Measurements from ENCODE around the gene SUCLG2. TPM values are rescaled to one million over a fixed set of nuclear protein-coding genes. Genes with fewer than 3 reads are reported as not detected.

Gene SUCLG2
- total and polyA plus RNA-seq, 9 of the 15 experiments (the other 6 are each of a cell fraction or from before 2014, with no cell fraction given): 10.1 to 41.4 (median 29.0) TPM

DNA sequence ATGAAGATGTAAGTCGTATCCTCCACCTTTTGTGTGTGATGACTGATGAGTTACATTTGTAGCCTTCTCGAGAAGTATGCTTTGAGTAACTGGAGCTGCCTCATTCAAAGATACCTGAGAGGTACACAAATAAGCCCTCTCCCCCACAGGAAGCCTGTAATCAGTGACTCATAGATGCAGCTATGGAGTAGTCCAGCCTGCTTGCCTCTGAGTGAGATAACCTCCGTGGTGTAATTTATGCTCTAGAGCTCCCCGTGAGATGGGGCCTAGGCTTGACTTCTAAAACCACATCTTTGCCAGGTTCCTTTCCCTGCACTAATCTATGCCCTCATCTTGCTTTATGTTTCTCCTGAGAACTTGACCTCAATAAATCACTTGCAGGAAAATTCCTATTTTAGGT lies 291.7 kb downstream of the SUCLG2 start (continued):
- TF ChIP-seq BRF1 (IDR thresholded peaks at IDR 0.05; ENCODE audit: borderline replicate concordance, extremely low read depth, insufficient read length) (no peak), E2F3 (CRISPR knock-in tag; IDR thresholded peaks at IDR 0.05) (no peak), ZFP1 (CRISPR knock-in tag; IDR thresholded peaks at IDR 0.05) (no peak), MAZ (CRISPR knock-in tag; conservative IDR thresholded peaks at IDR 0.05 in 1 of 2, IDR thresholded peaks at IDR 0.05 in 1 of 2) (no peak), EP300 (IDR thresholded peaks at IDR 0.05; ENCODE audit: low read length) (peak; percentile 55; the same call in 1 of the 2 replicates), ZNF695 (CRISPR knock-in tag; IDR thresholded peaks at IDR 0.05) (no peak), RNF2 (IDR thresholded peaks at IDR 0.05) (0 out of 2 replicates have a peak, but pooled peaks have one; percentile 35), NFIC (IDR thresholded peaks at IDR 0.05) (0 out of 2 replicates have a peak, but pooled peaks have one; percentile 45)
- TF ChIP-seq, protein P1, sequence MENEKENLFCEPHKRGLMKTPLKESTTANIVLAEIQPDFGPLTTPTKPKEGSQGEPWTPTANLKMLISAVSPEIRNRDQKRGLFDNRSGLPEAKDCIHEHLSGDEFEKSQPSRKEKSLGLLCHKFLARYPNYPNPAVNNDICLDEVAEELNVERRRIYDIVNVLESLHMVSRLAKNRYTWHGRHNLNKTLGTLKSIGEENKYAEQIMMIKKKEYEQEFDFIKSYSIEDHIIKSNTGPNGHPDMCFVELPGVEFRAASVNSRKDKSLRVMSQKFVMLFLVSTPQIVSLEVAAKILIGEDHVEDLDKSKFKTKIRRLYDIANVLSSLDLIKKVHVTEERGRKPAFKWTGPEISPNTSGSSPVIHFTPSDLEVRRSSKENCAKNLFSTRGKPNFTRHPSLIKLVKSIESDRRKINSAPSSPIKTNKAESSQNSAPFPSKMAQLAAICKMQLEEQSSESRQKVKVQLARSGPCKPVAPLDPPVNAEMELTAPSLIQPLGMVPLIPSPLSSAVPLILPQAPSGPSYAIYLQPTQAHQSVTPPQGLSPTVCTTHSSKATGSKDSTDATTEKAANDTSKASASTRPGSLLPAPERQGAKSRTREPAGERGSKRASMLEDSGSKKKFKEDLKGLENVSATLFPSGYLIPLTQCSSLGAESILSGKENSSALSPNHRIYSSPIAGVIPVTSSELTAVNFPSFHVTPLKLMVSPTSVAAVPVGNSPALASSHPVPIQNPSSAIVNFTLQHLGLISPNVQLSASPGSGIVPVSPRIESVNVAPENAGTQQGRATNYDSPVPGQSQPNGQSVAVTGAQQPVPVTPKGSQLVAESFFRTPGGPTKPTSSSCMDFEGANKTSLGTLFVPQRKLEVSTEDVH (IDR thresholded peaks at IDR 0.05; ENCODE audit: low read depth, partially characterized antibody): no peak
- TF ChIP-seq, protein P2, sequence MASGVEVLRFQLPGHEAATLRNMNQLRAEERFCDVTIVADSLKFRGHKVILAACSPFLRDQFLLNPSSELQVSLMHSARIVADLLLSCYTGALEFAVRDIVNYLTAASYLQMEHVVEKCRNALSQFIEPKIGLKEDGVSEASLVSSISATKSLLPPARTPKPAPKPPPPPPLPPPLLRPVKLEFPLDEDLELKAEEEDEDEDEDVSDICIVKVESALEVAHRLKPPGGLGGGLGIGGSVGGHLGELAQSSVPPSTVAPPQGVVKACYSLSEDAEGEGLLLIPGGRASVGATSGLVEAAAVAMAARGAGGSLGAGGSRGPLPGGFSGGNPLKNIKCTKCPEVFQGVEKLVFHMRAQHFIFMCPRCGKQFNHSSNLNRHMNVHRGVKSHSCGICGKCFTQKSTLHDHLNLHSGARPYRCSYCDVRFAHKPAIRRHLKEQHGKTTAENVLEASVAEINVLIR (CRISPR knock-in tag; IDR thresholded peaks at IDR 0.05): no peak
- TF ChIP-seq, protein P3, sequence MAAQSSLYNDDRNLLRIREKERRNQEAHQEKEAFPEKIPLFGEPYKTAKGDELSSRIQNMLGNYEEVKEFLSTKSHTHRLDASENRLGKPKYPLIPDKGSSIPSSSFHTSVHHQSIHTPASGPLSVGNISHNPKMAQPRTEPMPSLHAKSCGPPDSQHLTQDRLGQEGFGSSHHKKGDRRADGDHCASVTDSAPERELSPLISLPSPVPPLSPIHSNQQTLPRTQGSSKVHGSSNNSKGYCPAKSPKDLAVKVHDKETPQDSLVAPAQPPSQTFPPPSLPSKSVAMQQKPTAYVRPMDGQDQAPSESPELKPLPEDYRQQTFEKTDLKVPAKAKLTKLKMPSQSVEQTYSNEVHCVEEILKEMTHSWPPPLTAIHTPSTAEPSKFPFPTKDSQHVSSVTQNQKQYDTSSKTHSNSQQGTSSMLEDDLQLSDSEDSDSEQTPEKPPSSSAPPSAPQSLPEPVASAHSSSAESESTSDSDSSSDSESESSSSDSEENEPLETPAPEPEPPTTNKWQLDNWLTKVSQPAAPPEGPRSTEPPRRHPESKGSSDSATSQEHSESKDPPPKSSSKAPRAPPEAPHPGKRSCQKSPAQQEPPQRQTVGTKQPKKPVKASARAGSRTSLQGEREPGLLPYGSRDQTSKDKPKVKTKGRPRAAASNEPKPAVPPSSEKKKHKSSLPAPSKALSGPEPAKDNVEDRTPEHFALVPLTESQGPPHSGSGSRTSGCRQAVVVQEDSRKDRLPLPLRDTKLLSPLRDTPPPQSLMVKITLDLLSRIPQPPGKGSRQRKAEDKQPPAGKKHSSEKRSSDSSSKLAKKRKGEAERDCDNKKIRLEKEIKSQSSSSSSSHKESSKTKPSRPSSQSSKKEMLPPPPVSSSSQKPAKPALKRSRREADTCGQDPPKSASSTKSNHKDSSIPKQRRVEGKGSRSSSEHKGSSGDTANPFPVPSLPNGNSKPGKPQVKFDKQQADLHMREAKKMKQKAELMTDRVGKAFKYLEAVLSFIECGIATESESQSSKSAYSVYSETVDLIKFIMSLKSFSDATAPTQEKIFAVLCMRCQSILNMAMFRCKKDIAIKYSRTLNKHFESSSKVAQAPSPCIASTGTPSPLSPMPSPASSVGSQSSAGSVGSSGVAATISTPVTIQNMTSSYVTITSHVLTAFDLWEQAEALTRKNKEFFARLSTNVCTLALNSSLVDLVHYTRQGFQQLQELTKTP (IDR thresholded peaks at IDR 0.05; ENCODE audit: low read depth in 1 of 2, partially characterized antibody in 2 of 2): no peak
- TF ChIP-seq, protein P4, sequence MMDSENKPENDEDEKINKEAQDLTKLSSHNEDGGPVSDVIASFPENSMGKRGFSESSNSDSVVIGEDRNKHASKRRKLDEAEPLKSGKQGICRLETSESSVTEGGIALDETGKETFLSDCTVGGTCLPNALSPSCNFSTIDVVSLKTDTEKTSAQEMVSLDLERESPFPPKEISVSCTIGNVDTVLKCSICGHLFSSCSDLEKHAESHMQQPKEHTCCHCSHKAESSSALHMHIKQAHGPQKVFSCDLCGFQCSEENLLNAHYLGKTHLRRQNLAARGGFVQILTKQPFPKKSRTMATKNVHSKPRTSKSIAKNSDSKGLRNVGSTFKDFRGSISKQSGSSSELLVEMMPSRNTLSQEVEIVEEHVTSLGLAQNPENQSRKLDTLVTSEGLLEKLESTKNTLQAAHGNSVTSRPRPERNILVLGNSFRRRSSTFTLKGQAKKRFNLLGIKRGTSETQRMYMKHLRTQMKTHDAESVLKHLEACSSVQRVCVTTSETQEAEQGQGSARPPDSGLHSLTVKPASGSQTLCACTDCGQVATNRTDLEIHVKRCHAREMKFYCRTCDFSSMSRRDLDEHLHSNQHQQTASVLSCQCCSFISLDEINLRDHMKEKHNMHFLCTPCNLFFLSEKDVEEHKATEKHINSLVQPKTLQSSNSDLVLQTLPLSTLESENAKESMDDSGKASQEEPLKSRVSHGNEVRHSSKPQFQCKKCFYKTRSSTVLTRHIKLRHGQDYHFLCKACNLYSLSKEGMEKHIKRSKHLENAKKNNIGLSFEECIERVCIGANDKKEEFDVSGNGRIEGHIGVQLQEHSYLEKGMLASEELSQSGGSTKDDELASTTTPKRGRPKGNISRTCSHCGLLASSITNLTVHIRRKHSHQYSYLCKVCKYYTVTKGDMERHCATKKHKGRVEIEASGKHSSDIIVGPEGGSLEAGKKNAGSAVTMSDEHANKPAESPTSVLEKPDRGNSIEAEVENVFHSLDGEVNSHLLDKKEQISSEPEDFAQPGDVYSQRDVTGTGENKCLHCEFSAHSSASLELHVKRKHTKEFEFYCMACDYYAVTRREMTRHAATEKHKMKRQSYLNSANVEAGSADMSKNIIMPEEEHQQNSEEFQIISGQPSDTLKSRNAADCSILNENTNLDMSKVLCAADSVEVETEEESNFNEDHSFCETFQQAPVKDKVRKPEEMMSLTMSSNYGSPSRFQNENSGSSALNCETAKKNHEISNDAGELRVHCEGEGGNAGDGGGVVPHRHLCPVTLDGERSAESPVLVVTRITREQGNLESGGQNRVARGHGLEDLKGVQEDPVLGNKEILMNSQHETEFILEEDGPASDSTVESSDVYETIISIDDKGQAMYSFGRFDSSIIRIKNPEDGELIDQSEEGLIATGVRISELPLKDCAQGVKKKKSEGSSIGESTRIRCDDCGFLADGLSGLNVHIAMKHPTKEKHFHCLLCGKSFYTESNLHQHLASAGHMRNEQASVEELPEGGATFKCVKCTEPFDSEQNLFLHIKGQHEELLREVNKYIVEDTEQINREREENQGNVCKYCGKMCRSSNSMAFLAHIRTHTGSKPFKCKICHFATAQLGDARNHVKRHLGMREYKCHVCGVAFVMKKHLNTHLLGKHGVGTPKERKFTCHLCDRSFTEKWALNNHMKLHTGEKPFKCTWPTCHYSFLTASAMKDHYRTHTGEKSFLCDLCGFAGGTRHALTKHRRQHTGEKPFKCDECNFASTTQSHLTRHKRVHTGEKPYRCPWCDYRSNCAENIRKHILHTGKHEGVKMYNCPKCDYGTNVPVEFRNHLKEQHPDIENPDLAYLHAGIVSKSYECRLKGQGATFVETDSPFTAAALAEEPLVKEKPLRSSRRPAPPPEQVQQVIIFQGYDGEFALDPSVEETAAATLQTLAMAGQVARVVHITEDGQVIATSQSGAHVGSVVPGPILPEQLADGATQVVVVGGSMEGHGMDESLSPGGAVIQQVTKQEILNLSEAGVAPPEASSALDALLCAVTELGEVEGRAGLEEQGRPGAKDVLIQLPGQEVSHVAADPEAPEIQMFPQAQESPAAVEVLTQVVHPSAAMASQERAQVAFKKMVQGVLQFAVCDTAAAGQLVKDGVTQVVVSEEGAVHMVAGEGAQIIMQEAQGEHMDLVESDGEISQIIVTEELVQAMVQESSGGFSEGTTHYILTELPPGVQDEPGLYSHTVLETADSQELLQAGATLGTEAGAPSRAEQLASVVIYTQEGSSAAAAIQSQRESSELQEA (IDR thresholded peaks at IDR 0.05; ENCODE audit: low read depth): no peak

All from K562 (cell line).